ENCODE results near the gene GALNT17.
A peak's percentile ranks its signal among the peaks of the same experiment; 100 is the strongest.

Gene GALNT17

GRCh38 chr7:71343039-71343438 is 211.1 kb downstream of the GALNT17 start:
- DNase-seq = no peak

GRCh38 chr7:71343892-71344291 is 211.9 kb downstream of the GALNT17 start:
- no peak for DNase-seq

GRCh38 chr7:71345117-71345884 is 213.4 kb downstream of the GALNT17 start:
- DNase-seq = no peak

GRCh38 chr7:71348821-71349681 is 217.1 kb downstream of the GALNT17 start:
- peak; percentile 43 for DNase-seq

- no peak for DNase-seq
Measured at GRCh38 chr7:71349682-71350481, 217.9 kb downstream of the GALNT17 start.

- DNase-seq = no peak
Measured at GRCh38 chr7:71350680-71351079, 218.7 kb downstream of the GALNT17 start.

GRCh38 chr7:71354716-71355115 is 222.8 kb downstream of the GALNT17 start:
- no peak for DNase-seq

- DNase-seq = no peak
Measured at GRCh38 chr7:71361451-71362032, 229.6 kb downstream of the GALNT17 start.

- no peak for DNase-seq
Measured at GRCh38 chr7:71362240-71362639, 230.3 kb downstream of the GALNT17 start.

GRCh38 chr7:71363223-71363622 is 231.3 kb downstream of the GALNT17 start:
- DNase-seq = no peak

- DNase-seq = no peak
Measured at GRCh38 chr7:71363627-71364026, 231.7 kb downstream of the GALNT17 start.

- DNase-seq = no peak
Measured at GRCh38 chr7:71364551-71364950, 232.6 kb downstream of the GALNT17 start.

GRCh38 chr7:71372991-71373390 is 241.0 kb downstream of the GALNT17 start:
- no peak for DNase-seq

GRCh38 chr7:71377062-71377461 is 245.1 kb downstream of the GALNT17 start:
- DNase-seq = no peak

- no peak for DNase-seq
Measured at GRCh38 chr7:71377469-71377868, 245.5 kb downstream of the GALNT17 start.

GRCh38 chr7:71384094-71384493 is 252.2 kb downstream of the GALNT17 start:
- DNase-seq = no peak

GRCh38 chr7:71385330-71385729 is 253.4 kb downstream of the GALNT17 start:
- no peak for DNase-seq

GRCh38 chr7:71386152-71386785 is 254.3 kb downstream of the GALNT17 start:
- DNase-seq = no peak

GRCh38 chr7:71388181-71388580 is 256.2 kb downstream of the GALNT17 start:
- no peak for DNase-seq

GRCh38 chr7:71389976-71390375 is 258.0 kb downstream of the GALNT17 start:
- peak; percentile 46 for DNase-seq

GRCh38 chr7:71393661-71394060 is 261.7 kb downstream of the GALNT17 start:
- no peak for DNase-seq

GRCh38 chr7:71402684-71403083 is 270.7 kb downstream of the GALNT17 start:
- no peak for DNase-seq

All from NCI-H524 treated with DMSO at 0.1 percent for 48 hours (cell line).